NK-92 (cell line): Measurements from ENCODE around the gene ALKBH3.

Experiments
- DNase-seq: peaks from one replicate; lab custom pipeline; 2025; ENCODE audit not compliant: unreplicated experiment; lab: John Stamatoyannopoulos, UW

Gene ALKBH3

DNA sequence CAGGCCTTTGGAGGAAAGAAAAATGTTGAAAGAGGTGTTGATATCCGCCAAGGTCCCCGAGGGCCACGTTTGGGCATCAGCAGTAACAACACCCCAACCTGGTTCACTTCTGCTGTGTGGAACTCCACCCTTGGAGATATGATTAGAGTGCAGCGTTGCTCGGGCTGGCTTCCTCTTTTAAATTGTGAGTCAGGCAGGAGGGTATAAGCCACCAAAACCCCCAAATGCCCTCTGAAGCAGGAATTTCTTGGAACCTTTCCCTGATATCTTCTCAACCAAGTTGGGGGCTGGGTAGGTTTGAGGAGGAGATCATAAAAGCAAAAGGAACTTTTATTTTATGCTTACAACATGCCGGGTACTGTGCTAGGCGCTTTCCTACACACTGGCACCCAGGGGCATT, 55.4 kb downstream of the ALKBH3 start:
- no peak for DNase-seq

DNA sequence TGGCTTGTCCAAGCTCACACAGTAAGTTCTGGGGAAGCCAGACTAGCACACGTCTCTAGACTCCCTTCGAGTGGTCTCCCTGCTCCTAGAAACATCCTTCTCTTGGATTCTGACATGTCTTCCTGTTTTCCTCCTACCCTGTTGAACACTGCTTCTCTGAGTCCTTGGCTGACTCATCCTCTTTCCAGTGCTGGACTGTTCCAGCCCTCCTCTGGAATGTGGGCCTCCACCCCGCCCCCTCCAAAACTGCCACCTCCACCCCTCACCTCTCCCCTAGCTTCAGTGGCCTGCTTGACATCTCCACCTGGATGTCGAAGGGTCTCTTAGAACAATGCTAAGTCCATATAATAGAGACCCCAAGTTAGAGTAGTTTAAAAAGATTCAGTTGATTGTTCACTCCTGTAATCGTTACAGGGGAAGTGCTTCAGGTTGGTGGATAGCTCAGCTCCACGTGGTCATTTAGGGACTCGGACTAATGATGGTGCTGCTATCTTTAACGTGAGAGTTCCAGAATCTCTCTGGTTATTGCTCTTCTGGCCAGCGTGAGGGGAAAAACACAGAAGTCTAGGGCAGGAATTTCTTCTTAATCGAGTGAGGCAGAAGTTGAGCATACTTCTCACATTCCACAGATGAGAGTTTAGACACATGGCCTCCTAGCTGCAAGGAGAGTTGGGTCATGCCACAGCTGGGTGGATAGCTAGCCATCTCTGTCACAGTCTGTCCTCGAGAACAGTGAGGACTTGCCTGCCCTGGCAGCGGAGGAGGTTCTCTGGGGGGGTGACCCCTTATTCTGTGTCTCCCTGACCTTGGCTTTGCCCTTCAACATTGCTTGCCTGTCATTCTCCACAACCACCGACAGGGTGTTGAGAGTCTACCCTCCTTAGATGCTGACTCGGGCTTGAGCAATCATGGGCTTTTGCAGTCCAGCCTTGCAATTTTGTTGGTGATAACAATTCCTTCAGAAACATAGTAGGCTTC, 57.1 kb downstream of the ALKBH3 start:
- DNase-seq: no peak

DNA sequence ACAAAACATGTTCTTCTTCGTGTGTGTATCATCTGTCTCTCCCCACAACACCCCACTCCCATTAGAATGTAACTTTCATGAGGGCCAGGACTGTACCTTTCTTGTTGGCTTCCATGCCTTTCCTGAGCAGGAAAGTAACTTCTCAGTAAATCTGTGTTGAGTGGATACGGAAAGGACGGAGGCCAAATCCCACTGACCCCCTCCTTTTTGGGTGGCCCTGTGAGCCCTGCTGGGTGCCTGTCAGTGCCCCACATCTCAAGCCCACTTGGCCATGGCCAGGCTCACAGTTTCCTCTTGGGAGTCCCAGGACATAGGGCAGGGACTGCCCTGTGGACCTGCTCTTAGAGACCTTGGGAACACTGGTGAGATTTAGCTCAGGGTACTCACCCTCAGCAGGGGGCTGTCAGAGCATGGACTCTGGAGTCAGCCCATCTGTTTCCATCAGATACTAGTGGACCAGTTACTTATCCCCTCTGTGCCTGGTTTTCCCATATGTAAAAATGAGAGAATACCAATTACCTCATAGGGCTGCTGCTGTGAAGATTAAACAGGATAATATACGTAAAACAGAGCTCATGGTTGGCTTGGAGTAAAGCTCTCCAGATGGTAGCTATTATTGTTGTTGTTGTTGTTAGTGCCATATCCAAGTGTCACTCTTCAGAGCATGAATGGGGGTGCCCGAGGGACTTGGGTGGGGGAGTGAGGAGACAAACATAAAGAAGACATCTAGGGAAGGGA, 60.8 kb downstream of the ALKBH3 start:
- DNase-seq: no peak

DNA sequence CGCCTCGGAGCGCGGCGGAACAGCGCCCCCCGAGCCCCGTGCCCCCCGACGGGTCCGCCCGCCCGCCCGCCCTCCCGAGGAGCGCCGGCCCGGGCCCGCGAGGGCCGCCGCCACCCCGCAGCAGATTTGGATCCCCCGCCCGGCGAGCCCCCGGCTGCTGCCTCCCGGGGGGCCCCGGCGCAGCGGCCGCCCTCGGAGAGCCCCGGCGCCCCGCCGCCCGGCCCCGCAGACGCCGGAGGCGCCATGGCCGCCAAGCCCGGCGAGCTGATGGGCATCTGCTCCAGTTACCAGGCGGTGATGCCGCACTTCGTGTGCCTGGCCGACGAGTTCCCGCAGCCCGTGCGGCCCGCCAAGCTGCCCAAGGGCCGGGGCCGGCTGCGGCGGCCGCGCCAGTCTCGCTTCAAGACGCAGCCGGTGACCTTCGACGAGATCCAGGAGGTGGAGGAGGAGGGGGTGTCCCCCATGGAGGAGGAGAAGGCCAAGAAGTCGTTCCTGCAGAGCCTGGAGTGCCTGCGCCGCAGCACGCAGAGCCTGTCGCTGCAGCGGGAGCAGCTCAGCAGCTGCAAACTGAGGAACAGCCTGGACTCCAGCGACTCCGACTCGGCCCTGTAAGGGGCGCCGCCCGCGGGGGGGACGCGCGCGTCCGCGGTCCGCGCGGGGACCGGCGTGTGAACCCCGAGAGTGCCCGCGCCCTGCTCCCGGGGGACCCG, 62.2 kb downstream of the ALKBH3 start:
- no peak for DNase-seq

DNA sequence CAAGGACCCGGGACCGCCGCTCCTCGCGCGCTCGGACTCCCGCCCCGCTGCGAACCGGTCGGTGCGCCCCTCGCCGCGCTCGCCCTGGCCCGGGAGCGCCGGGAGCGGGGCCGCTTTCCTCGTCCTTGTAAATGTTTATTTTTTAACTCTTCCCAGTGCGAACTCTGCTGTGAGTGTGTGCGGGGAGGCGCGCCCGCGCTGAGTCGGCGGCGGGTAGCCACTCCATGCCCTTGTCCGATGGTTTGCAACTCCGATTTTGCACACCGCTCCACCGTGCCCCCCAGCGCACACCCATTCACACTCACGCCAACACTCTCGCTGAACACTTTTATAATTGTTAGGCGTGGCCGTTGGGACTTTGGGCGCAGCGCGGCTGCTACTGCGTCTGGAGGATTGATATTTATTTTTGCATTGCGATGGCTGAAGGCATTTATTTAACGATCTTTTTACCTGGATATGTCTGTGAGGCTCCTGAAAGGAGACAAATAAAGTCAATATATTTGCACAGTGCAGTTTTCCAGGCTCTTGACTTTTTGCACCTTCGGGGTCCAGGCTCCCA, 62.8 kb downstream of the ALKBH3 start:
- no peak for DNase-seq

DNA sequence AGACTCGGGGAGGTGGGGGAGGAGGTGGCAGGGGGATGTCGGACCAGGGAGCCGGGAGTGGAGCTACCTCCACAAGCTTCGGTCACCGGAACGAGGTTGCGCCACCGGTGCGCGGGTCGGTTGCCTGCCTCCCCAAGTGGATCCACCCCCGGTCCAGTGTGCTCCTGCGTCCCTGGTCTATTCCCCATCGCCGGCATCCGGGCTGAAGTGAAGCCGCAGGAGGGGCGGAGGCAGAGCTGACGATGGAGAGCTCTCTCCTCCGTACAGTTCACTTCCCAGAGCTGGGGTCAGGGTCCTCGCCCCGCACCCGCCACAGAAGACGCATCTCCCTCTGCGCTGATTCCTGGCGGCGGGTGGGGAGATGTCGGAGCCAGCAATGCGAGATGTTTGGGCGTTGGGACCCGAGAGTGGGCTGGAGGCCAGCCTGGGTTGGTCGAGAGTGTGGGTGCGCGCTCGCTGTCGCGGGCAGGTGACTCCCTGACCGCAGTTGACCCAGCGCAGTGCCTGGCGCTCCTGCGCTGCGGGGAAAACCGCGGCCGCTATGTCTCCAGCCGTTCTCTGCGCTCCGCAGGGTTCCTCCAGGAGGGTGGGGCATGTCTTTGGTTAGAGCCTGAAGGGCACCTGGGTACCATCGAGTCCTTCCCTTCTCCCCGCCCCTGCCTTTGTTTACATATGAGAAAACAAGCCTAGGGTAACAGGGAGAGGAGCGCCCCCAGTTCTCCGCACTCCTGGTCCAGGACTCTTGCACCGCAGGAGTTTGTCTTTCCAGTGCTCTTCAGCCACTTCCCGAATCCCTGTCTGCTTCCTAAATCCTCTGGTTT, 63.5 kb downstream of the ALKBH3 start:
- DNase-seq: no peak

DNA sequence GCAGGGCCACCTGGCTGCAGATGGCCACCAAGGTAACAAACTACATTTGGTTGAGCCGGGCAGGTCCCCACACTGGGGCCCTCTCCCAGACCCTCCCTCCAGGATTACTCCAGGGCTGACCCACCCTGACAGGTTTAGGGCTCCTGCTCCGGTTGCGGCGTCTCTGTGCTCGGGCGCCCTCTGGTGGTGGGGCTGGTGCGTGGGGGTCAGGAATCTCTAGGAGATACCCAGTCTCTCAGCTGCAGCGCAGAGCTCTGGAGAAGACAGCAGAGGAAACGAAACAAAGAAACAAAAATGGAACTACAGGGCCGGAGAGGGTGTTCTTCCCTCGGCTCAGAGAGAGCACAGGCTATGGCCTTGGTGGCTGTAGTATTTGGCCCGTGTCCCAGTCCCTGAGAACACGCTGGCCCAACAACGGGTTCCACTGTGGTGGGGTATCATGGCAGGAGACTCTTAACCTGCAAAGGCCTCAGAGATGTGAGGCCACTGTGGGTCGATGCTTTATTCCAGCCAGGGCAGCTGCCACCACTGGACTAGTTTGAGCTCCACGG, 64.2 kb downstream of the ALKBH3 start:
- DNase-seq: no peak

DNA sequence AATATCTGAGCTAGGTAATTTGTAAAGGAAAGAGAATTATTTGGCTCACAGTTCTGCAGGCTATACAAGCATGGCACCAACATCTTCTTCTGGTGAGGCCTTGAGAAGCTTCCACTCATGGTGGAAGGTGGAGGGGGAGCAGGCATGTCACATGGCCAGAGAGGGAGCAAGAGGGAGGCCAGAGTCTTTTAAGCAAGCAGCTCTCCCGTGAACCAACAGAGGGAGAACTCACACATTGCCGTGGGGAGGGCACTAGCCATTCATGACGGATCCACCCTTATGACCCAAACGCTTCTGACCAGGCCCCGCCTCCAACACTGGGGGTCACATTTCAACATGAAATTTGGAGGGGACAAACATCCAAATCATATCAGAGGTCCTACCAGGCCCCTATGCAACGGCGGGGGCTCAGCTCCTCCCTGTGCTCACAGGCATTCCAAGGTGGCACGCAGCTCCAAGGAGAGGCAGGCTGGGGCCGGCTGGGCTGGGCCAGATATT, 66.4 kb downstream of the ALKBH3 start:
- DNase-seq: no peak

DNA sequence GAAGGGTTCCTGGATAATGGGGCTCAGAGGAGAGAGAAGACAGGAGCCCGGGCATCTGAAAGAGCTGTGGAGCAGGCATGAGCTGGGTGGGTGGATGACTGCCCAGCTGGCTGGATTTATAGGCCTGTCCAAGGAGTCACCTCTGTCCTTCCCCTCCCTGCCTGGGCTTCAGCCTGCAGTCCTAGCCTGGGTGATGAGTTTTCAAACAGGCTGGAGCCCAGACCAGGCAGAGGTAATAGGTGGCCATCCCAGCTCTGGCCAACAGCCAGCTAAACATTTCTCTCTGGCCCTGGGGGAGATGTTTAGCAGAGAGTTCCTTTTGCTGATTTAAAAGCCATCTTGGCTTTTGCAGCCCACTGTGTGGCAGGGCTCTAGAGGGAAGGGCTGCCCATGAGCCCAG, 67.2 kb downstream of the ALKBH3 start:
- DNase-seq: no peak

DNA sequence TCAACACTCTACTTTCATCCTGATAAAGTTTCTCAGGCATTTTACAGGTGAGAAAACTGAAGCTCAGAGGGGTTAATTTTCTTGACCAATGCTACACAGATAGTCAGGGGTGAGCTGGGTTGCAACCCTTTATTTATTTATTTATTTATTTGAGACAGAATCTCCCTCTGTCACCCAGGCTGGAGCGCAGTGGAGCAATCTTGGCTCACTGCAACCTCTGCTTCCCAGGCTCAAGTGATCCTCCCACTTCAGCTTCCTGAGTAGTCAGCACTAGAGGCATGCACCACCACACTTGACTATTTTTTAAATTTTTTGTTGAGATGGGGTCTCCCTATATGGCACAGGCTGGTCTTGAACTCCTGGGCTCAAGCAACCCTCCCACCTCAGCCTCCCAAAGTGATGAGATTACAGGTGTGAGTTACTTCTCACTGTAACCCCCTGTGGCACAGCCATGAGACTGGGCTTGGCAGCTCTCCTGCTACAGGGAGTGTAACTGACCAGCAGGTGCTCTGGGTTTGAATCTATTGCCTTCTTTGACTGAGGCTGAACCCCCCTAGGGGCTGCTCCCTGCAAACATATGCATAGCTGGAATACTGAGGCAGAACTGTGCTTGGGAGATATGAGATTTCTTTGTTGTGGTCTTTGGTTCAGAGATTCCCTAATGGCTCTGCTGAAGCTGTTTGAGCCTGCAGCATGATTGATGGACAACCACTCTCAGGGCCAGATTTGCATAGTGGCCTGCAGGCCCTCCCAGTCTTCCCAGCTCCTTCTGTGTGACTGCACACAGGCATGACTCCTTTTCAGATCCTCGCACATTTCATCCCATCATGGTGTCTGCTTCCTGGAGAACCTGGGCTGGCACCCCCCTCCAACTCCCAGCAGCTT, 68.0 kb downstream of the ALKBH3 start:
- DNase-seq: no peak

DNA sequence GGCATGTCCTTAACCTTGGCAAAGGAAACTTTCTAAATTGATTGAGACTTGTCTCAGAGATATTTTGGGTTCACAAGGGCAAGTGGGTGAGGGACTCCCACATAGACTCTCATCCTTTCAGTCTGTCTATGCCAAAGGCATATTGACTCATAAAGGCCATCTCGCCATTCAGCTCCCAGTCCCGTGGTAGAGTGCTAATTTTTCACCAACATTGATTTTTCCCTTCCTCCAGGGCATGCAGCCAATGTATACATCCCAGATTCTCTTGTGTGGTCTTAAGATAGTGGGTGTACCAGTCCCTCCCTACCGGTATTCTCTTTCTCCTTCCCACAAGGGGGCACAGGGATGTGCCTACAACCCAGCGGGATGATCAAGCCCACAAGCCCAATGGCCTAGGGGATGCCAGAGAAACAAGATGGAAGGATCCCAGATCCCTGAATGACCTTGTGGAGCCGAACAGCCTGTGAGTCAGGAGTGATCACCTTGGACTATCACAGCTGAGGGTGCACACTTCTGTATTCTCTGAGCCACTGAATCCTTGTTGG, 69.8 kb downstream of the ALKBH3 start:
- DNase-seq: no peak

DNA sequence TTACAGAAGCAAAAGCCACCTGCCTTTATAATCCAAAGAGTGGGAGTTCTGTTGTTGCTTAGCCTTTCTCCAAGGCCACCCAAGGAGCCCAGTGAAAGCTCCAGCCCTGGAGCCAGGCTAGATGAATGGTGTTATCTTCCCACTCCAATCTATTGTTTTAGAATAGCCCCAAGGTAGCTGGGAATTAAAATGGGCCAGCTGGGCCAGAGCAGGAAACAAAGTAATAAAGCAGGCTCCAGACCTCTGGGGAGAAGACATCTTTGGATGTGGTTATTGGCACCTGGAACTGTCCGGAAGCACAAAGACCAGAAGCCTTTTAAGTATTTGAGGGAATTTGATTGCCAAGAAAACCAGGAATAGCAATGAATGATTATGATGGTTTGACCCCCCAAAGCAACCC, 70.6 kb downstream of the ALKBH3 start:
- no peak for DNase-seq

DNA sequence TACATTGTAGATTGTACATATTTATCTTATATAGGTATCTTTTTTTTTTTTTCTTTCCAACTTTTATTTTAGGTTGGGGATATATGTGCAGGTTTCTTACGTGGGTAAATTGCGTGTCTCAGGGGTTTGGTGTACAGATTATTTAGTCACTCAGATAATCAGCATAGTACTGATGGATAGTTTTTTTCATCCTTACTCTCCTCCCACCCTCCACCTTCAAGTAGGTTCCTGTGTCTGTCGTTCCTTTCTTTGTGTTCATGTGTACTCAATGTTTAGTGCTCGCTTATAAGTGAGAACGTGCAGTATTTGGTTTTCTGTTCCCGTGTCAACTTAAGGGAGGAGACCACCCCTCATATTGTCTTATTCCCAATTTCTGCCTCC, 71.4 kb downstream of the ALKBH3 start:
- no peak for DNase-seq

DNA sequence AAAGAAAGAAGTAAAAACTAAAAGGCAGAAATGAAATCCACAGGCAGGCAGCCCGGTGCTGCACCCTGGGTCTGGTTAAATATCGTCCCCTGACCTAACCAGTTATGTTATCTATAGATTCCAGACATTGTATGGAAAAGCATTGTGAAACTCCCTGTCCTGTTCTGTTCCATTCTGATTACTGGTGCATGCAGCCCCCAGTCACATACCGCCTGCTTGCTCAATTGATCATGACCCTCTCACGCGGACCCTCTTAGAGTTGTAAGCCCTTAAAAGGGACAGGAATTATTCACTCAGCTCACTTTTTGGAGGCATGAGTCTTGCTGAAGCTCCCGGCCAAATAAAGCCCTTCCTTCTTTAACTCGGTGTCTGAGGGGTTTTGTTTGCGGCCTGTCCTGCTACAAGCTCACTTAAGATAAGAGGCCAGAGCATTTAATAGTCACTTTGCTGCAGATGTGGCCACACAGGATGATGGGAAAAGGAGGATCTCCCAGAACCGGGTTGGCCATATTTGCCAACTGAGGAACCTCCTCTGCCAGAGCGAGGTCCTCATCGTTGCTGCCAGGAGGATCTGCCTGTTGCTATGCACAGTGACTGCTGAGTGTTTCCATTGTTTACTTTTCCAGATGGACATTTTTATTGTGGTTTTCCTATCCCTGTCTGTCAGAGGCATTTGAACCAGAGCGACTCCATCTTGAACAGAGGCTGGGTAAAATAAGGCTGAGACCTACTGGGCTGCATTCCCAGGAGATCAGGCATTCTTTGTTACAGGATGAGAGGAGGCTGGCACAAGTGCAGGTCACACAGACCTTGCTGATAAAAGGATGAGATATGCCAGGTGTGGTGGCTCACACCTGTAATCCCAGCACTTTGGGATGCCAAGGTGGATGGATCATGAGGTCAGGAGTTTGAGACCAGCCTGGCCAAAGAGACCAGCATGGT, 72.0 kb downstream of the ALKBH3 start:
- DNase-seq: no peak

DNA sequence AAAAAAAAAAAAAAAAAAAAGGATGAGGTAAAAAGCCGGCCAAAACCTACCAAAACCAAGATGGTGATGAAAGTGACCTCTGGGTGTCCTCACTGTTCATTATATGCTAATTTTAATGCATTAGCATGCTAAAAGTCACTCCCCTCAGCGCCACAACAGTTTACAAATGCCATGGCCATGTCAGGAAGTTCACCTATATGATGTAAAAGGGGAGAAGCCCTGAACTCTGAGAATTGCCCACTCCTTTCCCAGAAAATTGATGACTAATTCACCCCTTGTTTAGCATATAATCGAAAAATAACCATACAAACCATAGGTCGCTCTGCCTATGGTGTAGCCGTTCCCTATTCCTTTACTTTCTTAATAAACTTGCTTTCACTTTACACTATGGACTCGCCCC, 72.9 kb downstream of the ALKBH3 start:
- no peak for DNase-seq

DNA sequence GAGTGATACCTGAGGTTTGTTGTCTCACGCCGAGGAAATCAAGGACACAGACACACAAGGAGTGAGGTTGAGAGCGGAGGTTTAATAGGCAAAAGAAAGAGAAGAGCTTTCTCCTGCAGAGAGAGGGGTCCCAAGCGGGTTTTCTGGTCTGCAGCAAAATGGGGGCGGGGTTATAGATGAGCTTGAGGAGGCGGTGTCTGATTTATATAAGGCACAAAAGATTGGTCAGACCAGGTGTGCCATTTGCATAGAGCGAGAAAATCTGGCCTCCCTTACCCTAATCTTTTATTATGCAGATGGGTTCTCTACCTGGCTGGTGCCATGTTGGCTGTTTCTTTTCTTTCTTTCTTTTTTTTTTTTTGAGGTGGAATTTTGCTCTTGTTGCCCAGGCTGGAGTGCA, 73.6 kb downstream of the ALKBH3 start:
- DNase-seq: no peak

DNA sequence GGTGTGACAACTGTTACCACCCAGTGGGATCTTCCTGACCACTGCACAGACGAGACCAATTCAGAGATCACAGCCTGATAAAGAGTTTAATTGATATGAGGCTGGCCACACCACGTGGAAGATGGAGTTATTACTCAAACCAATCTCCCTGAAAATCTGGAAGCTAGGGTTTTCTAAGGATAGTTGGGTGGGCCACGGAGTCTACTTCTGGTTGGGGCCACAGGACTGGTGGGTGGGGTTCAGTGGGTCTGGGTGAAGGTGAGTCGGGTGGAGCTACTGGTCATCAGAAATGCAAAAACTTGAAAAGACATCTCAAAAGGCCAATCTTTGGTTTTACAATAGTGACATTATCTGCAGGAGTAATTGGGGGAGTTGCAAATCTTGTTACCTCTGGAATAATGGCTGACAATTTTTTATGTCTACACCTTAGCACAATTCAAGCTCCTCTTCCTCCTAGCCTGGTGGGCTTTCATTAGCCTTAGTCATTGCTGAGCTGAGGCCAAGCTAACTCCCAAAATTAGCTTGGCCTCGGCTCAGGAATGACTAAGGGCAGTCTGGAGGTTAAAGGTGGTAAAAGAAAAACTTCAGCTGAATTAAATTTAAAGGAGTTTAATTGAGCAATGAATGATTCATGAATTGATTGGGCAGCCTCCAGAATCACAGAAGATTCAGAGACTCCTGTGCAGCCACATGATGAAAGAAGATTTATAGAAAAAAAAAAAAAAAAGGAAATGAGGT, 74.9 kb downstream of the ALKBH3 start:
- DNase-seq: no peak
